SKM-1 treated with dmso at 0.1 percent for 144 hours (cell line): ENCODE measurements around the gene METAP1D.
"Not testable (repeated sequence)": the region's sequence is repeated elsewhere in the genome, so short reads cannot be mapped to it uniquely, and the experiment has no call there.

Experiments used
- DNase-seq: peaks from one replicate; lab custom pipeline; 2025; ENCODE audit not compliant: unreplicated experiment; lab: John Stamatoyannopoulos, UW

The METAP1D gene

DNA sequence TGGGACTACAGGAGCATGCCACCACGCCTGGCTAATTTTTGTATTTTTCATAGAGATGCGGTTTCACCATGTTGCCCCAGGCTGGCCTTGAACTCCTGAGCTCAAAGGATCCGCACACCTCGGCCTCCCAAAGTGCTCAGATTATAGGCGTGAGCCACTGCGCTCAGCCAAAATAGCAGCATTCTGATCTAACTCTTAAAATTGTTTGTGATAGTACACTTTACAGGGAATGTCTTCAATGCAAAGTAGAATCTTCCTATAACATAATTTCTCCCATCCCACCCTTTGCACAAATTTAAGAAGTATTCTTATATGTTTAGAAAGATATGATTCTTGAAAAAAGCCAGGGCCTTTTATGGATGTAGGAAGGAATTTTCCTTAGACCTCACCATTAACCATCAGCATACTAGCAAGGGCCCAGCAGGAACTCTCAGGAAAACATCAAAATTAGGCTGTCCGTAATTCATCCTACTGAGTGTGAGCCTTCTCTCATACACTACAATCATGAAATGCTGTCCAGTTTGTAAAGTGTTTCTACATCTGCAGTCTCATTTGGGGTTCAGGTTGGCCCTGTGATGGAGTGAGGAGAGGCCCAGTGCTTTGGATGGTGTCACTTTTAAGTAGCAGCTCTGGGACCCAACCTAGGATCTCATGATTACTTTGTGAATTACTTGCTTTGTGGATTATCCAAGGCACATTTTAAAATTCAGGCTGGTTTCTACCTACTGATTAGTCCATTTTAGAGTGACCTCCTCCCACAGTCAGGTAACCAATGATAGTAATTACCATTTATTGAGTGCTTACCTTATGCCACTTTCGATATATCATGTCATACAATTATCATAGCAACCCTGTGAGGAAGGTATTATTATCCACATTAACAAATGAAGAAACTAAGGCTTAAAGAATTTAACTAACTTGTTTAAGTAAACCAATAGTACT is 48.1 kb downstream of the METAP1D start:
- DNase-seq = no peak

GRCh38 chr2:172048508-172049503 is 49.1 kb downstream of the METAP1D start:
- no peak for DNase-seq

DNA sequence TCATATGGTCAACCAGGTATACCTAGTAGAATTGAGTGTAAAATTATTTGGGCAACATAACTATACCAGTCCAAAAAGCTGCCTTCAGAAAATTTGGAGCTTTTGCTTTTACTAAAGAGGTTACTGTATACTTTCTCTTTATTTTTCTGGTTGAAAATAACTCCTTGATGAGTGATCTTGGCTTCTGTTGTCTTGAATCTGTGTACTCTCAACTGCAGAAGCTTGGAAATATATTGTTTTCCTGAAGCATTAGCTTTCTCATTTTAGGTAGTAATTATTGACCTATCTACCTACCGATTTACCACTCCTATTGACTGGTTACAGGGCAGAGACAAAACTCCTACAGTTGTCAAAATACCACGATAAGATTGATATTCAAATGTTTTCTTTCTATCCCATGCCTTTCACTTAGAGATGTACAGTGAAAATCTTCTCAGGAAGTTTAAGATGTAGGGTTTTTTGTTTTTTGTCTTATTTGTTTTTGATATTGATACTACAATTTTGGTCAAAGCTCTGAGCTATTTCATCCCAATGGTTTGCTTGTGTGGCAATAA is 49.9 kb downstream of the METAP1D start:
- no peak for DNase-seq

DNA sequence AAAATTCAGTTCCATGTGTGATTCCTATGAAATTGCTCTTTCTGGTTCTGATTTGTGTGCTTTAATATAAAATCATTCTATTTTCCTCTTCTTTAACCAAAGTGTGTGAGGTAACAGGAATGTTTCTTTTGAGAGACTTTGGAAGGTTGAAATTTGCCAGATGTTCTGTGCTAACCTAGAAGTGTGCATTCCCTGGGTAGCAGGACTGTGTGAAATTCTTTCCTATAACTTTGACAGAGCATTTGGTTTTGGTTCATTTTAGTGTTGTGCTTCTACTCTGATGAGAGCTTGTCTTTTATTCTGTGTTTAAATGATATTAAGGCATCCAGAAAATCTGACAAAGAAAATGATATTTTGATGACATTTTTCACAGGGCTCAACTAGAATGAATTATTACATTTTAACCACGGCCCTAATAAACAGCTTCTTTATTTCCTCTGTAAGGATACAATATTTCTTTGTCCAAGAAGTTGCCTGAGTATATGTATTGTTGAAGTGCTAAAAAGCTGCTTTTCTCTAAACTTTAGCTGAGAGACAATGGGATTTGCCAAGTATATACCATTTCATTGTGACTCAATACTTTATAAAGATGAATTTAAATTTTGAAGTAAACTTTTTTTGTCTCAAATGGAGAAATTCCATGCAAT is 50.8 kb downstream of the METAP1D start:
- DNase-seq = no peak

DNA sequence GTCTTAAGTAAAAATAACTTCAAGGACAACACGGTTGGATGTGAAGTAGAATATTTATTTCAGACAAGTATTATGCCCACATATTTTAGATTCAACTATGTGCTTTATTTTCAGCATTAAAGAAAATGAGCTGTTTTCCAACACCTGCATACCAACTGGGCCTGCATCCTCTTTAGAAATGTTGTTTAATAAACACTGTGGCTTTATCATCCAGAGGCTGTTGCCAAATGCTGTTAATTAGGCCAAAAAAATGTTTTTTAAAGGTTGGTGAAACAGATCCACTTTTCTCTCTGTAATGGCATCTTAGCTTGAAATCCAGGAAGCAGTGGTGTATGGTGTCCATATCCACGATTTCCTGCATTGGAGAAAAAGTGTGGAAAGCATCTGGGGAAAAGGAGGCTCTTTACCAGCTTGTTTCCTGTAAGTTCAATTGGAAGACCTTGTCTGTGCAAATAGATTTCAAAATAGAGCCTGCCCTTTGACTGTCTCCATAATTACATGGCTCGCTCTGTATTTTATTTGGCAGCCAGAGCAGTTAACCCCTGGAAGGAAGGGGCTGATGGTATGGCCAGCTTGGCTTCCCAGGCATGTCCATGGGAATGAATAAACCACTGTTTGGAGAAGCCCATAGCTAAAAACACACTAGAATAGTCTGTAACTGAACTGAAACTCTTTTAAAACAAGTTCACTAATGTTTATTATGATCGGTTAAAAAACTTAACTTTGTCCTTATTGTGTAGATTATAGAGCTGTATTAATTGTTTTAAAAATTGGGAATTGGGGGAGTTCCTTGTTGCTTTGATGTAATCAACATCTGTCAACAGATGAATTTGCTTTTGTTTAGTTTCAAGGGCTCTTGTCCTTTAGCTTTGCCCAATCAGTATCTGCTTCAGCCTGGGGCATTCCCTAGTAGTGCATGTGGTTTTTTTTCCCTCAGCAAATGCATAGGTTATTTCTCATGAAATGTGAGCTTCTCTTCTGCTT is 52.5 kb downstream of the METAP1D start:
- no peak for DNase-seq

- no peak for DNase-seq
Observed at GRCh38 chr2:172053486-172053885, 53.7 kb downstream of the METAP1D start.

DNA sequence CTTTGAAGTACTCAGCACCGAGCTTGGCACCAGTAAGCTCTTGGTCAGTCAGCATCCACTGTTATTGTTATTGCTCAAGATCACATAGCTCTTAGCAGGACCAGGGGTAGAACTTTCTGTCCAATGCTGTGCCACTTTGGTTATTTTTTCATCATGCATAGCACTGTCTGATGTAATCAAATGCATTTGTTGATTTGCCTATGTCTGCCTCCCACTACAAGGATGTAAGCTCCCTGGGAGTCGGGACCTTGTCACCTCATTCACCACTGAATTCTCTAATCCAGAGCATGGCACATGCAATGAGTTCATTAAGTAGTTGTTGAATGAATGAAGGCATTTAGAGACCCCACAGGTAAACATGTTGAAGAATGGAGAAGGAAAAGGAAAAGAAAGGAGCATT is 56.5 kb downstream of the METAP1D start:
- no peak for DNase-seq

- no peak for DNase-seq
Observed at GRCh38 chr2:172058660-172059059, 58.9 kb downstream of the METAP1D start.

GRCh38 chr2:172060118-172060517 is 60.4 kb downstream of the METAP1D start:
- not testable (repeated sequence) for DNase-seq

DNA sequence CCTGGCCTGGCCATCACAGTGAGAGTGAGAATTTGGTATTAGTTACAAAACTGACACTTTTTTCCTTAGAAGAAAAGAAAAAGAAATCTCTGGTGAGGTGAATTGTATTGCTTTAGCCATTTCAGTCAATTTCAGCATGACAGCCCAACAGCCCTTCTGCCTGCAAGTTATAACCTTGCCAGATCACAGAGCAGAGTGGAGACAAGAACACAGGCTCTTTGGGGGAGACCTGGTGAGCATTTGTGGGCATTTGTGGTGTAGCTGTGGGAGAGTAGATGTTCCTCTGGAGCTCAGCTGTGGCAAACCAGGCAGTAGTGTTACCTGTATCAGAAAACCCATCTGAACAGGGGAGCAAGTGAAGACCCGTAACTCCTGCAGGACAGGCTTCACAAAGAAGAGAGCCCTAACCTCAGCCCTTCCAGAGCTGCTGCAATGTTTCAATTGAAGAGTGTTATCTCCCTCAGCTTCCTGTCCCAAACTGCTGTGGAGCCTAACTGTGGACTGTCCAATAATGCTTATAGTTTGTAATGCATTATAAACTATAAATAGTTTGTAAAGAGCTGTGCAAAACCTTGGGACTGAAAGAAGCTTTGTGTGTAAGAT is 62.8 kb downstream of the METAP1D start:
- DNase-seq = no peak

GRCh38 chr2:172063446-172063845 is 63.7 kb downstream of the METAP1D start:
- DNase-seq = no peak

DNA sequence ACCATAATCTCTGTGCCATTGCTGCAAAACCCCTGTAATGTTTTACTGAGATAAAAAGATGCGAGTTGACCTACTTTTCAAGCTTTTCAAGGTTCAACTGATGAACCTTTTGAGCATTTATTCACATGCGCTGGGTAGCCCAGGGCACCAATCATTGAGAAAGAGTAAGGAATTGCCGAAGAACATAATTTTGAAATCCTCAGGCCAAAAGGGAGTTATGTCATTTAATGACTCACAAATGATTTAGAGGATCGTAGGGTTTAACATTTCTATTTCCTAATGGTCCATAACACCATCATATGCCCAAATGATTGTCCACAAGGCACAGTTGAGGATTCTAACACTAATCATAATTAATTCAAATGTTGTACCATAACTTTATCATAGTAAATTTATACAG is 65.4 kb downstream of the METAP1D start:
- DNase-seq = no peak

- no peak for DNase-seq
Observed at GRCh38 chr2:172066394-172066886, 66.7 kb downstream of the METAP1D start.

DNA sequence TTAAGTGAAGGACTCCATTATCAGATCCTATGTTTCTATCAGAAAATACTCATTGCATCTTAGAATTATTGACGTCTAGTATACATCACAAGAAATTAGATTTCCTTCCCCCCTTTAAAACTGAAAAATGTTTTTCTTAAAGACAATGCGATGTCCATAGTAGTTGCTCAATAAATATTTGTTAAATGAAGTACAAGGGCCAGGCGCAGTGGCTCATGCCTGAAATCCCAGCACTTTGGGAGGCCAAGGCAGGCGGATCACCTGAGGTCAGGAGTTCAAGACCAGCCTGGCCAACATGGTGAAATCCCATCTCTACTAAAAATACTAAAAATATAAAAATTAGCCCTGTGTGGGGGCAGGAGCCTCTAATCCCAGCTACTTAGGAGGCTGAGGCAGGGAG is 68.2 kb downstream of the METAP1D start:
- not testable (repeated sequence) for DNase-seq

- no peak for DNase-seq
Observed at GRCh38 chr2:172070936-172071335, 71.2 kb downstream of the METAP1D start.

GRCh38 chr2:172072303-172072702 is 72.5 kb downstream of the METAP1D start:
- no peak for DNase-seq

DNA sequence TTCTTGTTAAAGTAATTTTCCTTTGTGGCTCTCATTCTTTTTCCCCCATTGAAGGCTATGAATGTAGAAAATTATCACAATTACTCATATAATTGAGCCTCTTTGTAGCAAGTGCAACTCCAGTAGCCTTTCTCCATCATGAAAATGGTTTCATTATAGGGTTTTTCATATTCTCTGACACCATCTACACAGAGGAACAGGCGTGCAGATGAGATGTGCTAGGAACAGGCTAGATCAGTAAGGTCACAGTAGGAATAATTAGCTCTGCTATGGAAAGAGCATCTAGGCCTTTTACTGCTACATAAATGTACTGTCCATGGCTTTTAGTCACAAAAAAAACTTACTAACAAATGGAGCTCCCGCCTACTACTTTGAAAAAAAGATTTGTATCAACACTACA is 73.0 kb downstream of the METAP1D start:
- DNase-seq = no peak

- no peak for DNase-seq
Observed at GRCh38 chr2:172073518-172073917, 73.8 kb downstream of the METAP1D start.

DNA sequence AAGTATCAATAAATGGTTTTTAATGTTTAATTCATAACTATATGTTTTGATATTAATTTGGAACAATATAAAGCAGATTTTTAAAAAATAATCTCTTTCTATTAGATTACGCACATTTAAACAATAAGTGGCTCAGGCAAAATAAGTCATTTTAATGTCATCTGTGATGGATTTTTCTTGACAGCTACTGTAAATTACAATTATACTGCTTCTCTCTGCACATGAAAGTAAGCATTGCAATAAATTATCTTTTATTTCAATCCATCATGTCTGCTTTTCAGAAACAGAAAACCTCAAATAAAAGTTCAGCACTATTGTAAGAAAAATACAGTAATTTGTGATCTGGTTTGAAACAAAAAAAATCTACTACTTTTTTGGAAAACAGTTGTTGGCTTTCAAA is 74.5 kb downstream of the METAP1D start:
- DNase-seq = no peak
